Measurements from ENCODE around the gene PGPEP1. TPM values are rescaled to one million over a fixed set of nuclear protein-coding genes. Genes with fewer than 3 reads are reported as not detected.

The PGPEP1 gene
- polyA plus RNA-seq, 1 donor from 2014 or later: 5.9 TPM

DNA sequence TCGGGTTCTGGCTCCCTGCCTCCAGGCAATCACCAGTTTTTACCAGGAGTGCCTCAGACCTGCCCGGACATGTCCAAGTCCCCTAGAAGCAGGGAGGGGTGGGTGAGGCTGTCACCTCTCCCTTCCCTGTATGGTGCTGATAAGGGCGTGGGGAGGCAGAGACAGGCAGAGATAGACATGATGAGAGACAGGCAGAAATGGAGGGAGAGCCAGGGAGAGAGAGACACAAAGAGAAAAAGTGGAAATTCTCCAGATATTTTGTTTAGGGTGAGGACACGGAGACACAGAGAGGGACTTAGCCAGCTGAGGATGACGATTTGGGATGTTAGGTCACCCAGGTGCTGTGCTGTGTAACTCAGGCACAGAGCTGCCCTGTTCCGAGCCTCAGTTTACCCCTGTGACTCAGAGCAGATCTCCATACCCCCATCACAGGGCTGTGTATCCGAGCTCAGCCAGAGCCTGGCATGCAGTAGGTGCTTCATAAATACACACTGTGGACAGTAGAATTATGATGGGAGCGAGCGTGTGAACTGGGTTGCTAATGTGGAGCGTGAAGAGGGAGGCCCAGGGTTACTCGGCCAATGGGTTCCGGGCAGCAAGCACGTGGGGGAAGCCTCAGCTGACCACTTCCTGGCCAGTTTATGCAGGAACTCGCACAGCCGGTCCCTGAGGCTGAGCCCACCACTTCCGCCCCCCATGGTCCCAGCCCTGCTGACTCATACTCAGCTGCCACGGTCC, 33.7 kb downstream of the PGPEP1 start:
- no peak overlapping the region for H2AFZ ChIP-seq (ENCODE audit: low read depth, low read length)
- H3K79me2 ChIP-seq (replicated peaks; ENCODE audit: insufficient read depth, low read length): no peaks in the 10 kb centered on the region
- H4K20me1 ChIP-seq (ENCODE audit: insufficient read depth): no peaks in the 10 kb centered on the region
- H3K27ac ChIP-seq (ENCODE audit: low read length): no peak overlapping the region
- H3K9ac ChIP-seq (ENCODE audit: low read length): no peak overlapping the region
- H3K4me3 ChIP-seq (ENCODE audit: low read length): no peak overlapping the region
- H3K4me2 ChIP-seq (ENCODE audit: low read length): no peak overlapping the region
- no peaks in the 10 kb centered on the region for H3K36me3 ChIP-seq (ENCODE audit: insufficient read depth, low read length)
- no peaks in the 10 kb centered on the region for H3K9me3 ChIP-seq (ENCODE audit: low read length)
- H3F3A ChIP-seq (ENCODE audit: insufficient read depth, low read length, poor library complexity, severe bottlenecking): no peaks in the 10 kb centered on the region
- TF ChIP-seq MXI1 (conservative IDR thresholded peaks at IDR 0.05; ENCODE audit: poor library complexity, severe bottlenecking) (no peak), SMC3 (conservative IDR thresholded peaks at IDR 0.05; ENCODE audit: poor library complexity) (no peak), POLR2AphosphoS5 (IDR thresholded peaks at IDR 0.05) (no peak), EP300 (conservative IDR thresholded peaks at IDR 0.05; ENCODE audit: poor library complexity, severe bottlenecking) (no peak), EZH2 (IDR thresholded peaks at IDR 0.05; ENCODE audit: borderline replicate concordance, insufficient read depth, low read length, poor library complexity, severe bottlenecking) (no peak), RAD21 (conservative IDR thresholded peaks at IDR 0.05) (no peak), TAF1 (IDR thresholded peaks at IDR 0.05; ENCODE audit: low read depth) (no peak)
- TF ChIP-seq, protein P1, sequence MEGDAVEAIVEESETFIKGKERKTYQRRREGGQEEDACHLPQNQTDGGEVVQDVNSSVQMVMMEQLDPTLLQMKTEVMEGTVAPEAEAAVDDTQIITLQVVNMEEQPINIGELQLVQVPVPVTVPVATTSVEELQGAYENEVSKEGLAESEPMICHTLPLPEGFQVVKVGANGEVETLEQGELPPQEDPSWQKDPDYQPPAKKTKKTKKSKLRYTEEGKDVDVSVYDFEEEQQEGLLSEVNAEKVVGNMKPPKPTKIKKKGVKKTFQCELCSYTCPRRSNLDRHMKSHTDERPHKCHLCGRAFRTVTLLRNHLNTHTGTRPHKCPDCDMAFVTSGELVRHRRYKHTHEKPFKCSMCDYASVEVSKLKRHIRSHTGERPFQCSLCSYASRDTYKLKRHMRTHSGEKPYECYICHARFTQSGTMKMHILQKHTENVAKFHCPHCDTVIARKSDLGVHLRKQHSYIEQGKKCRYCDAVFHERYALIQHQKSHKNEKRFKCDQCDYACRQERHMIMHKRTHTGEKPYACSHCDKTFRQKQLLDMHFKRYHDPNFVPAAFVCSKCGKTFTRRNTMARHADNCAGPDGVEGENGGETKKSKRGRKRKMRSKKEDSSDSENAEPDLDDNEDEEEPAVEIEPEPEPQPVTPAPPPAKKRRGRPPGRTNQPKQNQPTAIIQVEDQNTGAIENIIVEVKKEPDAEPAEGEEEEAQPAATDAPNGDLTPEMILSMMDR (IDR thresholded peaks at IDR 0.05; ENCODE audit: poor library complexity, severe bottlenecking): no peak
- TF ChIP-seq, protein P2, sequence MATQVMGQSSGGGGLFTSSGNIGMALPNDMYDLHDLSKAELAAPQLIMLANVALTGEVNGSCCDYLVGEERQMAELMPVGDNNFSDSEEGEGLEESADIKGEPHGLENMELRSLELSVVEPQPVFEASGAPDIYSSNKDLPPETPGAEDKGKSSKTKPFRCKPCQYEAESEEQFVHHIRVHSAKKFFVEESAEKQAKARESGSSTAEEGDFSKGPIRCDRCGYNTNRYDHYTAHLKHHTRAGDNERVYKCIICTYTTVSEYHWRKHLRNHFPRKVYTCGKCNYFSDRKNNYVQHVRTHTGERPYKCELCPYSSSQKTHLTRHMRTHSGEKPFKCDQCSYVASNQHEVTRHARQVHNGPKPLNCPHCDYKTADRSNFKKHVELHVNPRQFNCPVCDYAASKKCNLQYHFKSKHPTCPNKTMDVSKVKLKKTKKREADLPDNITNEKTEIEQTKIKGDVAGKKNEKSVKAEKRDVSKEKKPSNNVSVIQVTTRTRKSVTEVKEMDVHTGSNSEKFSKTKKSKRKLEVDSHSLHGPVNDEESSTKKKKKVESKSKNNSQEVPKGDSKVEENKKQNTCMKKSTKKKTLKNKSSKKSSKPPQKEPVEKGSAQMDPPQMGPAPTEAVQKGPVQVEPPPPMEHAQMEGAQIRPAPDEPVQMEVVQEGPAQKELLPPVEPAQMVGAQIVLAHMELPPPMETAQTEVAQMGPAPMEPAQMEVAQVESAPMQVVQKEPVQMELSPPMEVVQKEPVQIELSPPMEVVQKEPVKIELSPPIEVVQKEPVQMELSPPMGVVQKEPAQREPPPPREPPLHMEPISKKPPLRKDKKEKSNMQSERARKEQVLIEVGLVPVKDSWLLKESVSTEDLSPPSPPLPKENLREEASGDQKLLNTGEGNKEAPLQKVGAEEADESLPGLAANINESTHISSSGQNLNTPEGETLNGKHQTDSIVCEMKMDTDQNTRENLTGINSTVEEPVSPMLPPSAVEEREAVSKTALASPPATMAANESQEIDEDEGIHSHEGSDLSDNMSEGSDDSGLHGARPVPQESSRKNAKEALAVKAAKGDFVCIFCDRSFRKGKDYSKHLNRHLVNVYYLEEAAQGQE (IDR thresholded peaks at IDR 0.05; ENCODE audit: borderline replicate concordance): no peak
- no peaks in the 10 kb centered on the region for H3K9me2 ChIP-seq (ENCODE audit: insufficient read depth, low read length)
- H3K27me3 ChIP-seq (ENCODE audit: insufficient read depth, low read depth, low read length): no peaks in the 10 kb centered on the region

DNA sequence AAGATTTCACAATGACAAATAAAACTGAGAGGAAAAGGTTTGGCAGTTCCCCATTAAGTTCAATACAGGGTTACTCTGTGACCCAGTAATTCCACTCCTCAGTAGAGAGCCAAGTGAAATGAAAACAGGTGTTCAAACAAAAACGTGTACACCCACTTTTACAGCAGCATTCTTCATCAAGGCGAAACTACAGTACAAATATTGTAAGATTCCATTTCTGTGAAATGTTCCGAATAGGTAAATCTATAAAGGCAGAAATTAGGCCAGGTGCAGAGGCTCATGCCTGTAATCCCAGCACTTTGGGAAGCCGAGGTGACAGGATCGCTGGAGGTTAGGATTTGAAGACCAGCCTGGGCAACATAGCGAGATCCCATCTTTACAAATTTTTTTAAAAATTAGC, 36.6 kb downstream of the PGPEP1 start:
- H3K79me2 ChIP-seq (replicated peaks; ENCODE audit: insufficient read depth, low read length): no peaks in the 10 kb centered on the region
- TF ChIP-seq SMC3 (conservative IDR thresholded peaks at IDR 0.05; ENCODE audit: poor library complexity): no peak
- no peak for TF ChIP-seq TAF1 (IDR thresholded peaks at IDR 0.05; ENCODE audit: low read depth)
- TF ChIP-seq, protein P2 (IDR thresholded peaks at IDR 0.05; ENCODE audit: borderline replicate concordance): no peak
- no peak for TF ChIP-seq RAD21 (conservative IDR thresholded peaks at IDR 0.05)
- TF ChIP-seq POLR2AphosphoS5 (IDR thresholded peaks at IDR 0.05): no peak
- no peak for TF ChIP-seq MXI1 (conservative IDR thresholded peaks at IDR 0.05; ENCODE audit: poor library complexity, severe bottlenecking)
- no peak for TF ChIP-seq EP300 (conservative IDR thresholded peaks at IDR 0.05; ENCODE audit: poor library complexity, severe bottlenecking)
- TF ChIP-seq, protein P1 (IDR thresholded peaks at IDR 0.05; ENCODE audit: poor library complexity, severe bottlenecking): no peak
- TF ChIP-seq EZH2 (IDR thresholded peaks at IDR 0.05; ENCODE audit: borderline replicate concordance, insufficient read depth, low read length, poor library complexity, severe bottlenecking): no peak
- no peaks in the 10 kb centered on the region for H3K9me3 ChIP-seq (ENCODE audit: low read length)
- no peaks in the 10 kb centered on the region for H4K20me1 ChIP-seq (ENCODE audit: insufficient read depth)
- no peak overlapping the region for H2AFZ ChIP-seq (ENCODE audit: low read depth, low read length)
- no peaks in the 10 kb centered on the region for H3K27me3 ChIP-seq (ENCODE audit: insufficient read depth, low read depth, low read length)
- no peak overlapping the region for H3K4me2 ChIP-seq (ENCODE audit: low read length)
- H3K4me3 ChIP-seq (ENCODE audit: low read length): no peak overlapping the region
- H3K36me3 ChIP-seq (ENCODE audit: insufficient read depth, low read length): no peaks in the 10 kb centered on the region
- no peak overlapping the region for H3K27ac ChIP-seq (ENCODE audit: low read length)
- H3F3A ChIP-seq (ENCODE audit: insufficient read depth, low read length, poor library complexity, severe bottlenecking): no peaks in the 10 kb centered on the region
- H3K9ac ChIP-seq (ENCODE audit: low read length): no peak overlapping the region
- H3K9me2 ChIP-seq (ENCODE audit: insufficient read depth, low read length): no peaks in the 10 kb centered on the region

Data from neural cell (in vitro differentiated cells).